GM12891 (cell line): ENCODE results near the gene ST7.
"Not testable (repeated sequence)": the region's sequence is repeated elsewhere in the genome, so short reads cannot be mapped to it uniquely, and the experiment has no call there.

Source experiments
- DNase-seq: peaks from one replicate; pipeline ENCODE4 v3.0.0; 2011; ENCODE audit warnings: low spot score; ENCODE audit not compliant: insufficient read length
- FAIRE-seq: peaks from 2 replicates; lab custom pipeline; 2011; peaks lifted over from hg19 to GRCh38; lab: Jason Lieb, UNC
- PAX5 ChIP-seq: IDR thresholded peaks from 2 replicates; pipeline ENCODE4 v1.6.1; 2011; ENCODE audit warnings: low read length, moderate library complexity, mild to moderate bottlenecking; ENCODE audit not compliant: insufficient read depth, severe bottlenecking
- POLR2A ChIP-seq: IDR thresholded peaks from 2 replicates; pipeline ENCODE4 v1.6.1; 2011; ENCODE audit warnings: low read depth, low read length, control low read depth
- POLR2AphosphoS5 ChIP-seq: IDR thresholded peaks from 2 replicates; pipeline ENCODE4 v1.6.1; 2011; ENCODE audit warnings: low read depth, low read length, control low read depth
- POU2F2 ChIP-seq: IDR thresholded peaks from 2 replicates; pipeline ENCODE4 v1.6.1; 2011; ENCODE audit warnings: low read depth, mild to moderate bottlenecking, control low read depth, low read length, moderate library complexity
- SPI1 ChIP-seq: IDR thresholded peaks from 2 replicates; pipeline ENCODE4 v1.6.1; 2011; ENCODE audit warnings: low read depth, low read length, control low read depth
- TAF1 ChIP-seq: IDR thresholded peaks from 2 replicates; pipeline ENCODE4 v1.6.1; 2011; ENCODE audit warnings: low read depth, low read length, control low read depth

Gene ST7

DNA sequence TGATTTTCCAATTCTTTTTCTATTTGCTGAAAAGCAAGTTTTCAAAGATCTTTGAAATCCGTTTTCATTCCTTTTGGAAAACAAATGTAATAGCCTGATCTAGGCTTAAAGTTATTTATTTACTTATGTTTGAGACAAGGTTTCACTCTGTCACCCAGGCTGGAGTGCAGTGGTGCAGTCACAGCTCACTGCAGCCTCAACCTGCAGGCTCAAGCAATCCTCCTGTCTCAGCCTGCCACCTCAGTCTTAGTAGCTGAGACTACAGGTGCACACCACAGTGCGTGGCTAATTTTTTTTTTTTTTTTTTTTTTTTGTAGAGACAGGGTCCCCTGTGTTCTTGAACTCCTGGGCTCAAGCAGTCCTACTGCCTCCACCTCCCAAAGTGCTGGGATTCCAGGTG is 4.6 kb downstream of the ST7 start:
- DNase-seq (no peak), FAIRE-seq (peak; percentile 74)
- TF ChIP-seq SPI1 (no peak), PAX5 (no peak), POU2F2 (no peak), POLR2AphosphoS5 (no peak), TAF1 (no peak), POLR2A (no peak)

DNA sequence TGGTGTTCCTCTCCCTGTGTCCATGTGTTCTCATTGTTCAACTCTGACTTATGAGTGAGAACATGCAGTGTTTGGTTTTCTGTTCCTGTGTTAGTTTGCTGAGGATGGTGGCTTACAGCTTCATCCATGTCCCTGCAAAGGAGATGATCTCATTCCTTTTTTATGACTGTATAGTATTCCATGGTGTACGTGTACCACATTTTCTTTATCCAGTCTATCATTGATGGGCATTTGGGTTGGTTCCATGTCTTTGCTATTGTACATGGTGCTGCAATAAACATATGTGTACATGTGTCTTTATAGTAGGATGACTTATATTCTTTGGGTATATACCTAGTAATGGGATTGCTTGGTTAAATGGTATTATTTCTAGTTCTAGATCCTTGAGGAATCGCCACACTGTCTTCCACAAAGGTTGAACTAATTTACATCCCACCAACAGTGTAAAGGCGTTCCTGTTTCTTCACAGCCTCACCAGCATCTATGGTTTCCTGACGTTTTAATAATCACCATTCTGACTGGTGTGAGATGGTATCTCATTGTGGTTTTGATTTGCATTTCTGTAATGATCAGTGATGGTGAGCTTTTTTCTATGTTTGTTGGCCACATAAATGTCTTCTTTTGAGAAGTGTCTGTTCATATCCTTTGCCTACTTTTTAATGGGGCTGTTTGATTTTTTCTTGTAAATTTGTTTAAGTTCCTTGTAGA is 8.8 kb downstream of the ST7 start:
- FAIRE-seq, DNase-seq: not testable (repeated sequence)

DNA sequence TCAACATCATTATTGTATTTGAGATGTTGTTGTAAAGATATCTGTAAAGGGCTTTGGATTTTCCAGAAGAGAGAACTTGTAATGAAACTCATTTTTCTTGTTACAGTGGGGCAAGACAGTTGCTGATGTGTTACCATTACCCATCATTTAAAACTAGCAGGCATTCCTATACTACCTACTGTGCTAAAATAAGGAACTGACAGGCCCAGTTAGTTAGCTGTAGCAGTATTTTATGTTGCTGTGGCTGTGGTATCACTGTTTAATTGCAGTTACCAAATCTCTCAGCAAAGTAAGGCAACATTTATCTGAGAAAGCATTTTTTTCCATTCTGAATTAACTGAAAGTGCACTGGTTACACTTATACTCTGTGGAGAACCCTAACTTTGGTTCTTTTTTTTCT is 9.9 kb downstream of the ST7 start:
- TF ChIP-seq POLR2AphosphoS5 (no peak), SPI1 (peak; percentile 63)
- no peak for FAIRE-seq
- DNase-seq: no peak

DNA sequence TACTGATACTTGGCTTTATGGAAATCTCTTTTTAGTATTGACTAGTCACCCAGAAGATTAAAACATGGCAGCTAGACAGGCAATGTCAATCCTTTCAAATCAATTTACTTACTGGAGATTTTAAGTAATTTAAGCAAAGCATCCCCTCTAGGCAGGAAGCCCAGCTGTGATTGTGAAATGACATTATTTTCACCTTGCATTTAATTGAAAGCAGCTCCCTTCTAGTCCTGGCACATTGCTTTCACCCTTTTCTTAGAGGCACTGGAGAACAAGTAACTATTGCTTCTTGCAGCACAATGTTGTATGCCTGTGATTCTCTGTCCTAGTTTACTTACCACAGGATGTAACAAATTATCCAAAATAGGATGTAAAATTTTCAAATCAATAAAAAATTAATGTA is 13.3 kb downstream of the ST7 start:
- TF ChIP-seq POLR2AphosphoS5: no peak
- TF ChIP-seq TAF1: no peak
- no peak for TF ChIP-seq POU2F2
- TF ChIP-seq SPI1: no peak
- no peak for TF ChIP-seq POLR2A
- TF ChIP-seq PAX5: no peak
- FAIRE-seq (no peak), DNase-seq (no peak)

DNA sequence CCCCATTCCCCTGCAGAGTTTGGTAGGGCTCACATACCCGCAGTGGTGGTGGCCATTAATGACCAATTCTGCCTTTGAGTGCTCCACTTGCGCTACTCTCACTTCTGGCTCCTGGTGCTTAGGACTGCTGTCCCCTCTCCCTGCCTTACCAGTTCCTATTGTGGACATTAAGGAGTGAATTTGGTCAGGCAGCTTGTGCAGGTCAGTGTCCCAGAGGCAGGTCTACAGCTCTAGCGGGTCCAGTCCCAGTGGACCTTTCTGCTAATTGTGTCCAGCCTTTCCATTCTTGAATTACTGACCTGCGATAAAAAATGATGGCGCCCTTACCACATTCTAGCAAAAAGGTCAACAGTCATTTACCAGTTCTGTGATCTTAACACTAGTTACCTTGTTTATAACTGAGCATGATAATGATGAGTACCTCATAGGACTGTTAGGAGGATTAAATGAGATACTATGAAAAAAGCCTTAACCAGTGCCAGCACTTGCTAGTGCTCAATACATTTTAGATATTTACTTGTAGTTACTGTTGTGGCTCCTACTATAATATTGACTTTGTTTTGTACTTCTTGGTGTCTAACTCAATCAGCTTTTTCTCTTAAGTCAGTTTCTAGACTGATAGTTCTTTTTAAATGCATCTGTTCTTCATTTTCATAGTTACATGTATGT is 14.1 kb downstream of the ST7 start:
- FAIRE-seq: no peak
- no peak for TF ChIP-seq POLR2A
- no peak for TF ChIP-seq TAF1
- no peak for TF ChIP-seq POLR2AphosphoS5
- no peak for TF ChIP-seq PAX5
- TF ChIP-seq POU2F2: no peak
- TF ChIP-seq SPI1: no peak

DNA sequence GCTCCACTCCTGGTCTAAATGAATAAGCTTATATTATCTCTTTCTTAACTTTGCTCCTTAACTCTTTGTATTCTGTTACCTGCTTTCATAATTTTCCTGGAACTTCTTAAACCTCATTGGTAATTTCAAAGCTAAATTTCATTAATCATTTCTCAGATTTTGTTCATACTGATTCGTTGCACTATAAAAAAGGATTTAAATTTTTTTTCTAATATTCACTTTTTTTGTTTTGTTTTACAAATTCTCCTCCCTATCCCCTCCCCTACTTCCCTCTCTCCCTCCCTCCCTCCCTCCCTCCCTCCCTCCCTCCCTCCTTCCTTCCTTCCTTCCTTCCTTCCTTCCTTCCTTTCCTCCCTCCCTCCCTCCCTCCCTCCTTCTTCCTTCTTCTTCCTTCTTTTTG is 14.7 kb downstream of the ST7 start:
- DNase-seq (no peak), FAIRE-seq (no peak)
- no peak for TF ChIP-seq PAX5
- TF ChIP-seq POLR2AphosphoS5: no peak
- no peak for TF ChIP-seq POLR2A
- no peak for TF ChIP-seq TAF1
- no peak for TF ChIP-seq SPI1
- TF ChIP-seq POU2F2: no peak

More for the DNA sequence above, 14.1 kb downstream of the ST7 start:
- DNase-seq: no peak

DNA sequence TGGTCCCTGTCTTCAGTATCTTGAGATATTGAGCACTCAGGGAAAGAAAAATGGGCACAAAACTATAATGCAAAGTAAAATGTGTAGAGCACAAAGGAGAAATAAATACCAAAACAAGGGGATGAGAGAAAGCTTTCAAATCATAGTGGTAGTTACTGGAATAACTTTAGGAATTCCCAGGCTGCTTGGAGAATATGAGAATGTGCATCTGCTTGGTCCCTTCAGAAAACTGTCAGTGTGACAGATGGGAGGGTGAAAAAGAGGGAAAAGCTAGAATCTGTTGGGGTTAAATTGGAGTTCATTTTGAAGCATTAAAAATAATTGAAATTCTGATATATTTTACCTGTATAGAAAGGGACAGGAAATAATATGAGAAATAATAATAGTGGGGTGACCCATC is 15.3 kb downstream of the ST7 start:
- FAIRE-seq: no peak
- TF ChIP-seq PAX5: no peak
- TF ChIP-seq POU2F2: no peak
- TF ChIP-seq POLR2A: no peak
- no peak for TF ChIP-seq SPI1
- no peak for TF ChIP-seq POLR2AphosphoS5
- no peak for TF ChIP-seq TAF1
- DNase-seq: no peak

DNA sequence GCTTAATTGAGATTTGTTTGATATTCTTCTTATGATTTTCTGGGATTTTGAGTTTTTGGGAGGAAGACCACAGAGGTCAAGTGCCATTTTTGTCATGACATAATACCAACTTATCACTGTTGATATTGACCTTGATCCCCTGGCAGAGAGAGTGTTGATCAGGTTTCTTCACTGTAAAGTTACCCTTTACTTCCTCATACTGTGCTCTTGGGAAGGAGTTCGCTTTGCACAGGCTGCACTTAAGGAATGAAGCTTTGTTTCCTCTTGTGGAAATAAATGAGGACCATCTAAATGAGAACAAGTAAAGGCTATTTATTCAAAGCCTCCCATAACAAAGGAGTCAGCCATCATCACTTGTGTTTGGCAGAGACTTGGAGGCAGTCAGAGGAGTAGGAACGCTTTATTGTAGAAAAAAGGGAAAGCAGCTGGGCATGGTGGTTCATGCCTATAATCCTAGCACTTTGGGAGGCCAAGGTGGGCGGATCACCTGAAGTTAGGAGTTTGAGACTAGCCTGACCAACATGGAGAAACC is 16.1 kb downstream of the ST7 start:
- no peak for FAIRE-seq
- DNase-seq: no peak

DNA sequence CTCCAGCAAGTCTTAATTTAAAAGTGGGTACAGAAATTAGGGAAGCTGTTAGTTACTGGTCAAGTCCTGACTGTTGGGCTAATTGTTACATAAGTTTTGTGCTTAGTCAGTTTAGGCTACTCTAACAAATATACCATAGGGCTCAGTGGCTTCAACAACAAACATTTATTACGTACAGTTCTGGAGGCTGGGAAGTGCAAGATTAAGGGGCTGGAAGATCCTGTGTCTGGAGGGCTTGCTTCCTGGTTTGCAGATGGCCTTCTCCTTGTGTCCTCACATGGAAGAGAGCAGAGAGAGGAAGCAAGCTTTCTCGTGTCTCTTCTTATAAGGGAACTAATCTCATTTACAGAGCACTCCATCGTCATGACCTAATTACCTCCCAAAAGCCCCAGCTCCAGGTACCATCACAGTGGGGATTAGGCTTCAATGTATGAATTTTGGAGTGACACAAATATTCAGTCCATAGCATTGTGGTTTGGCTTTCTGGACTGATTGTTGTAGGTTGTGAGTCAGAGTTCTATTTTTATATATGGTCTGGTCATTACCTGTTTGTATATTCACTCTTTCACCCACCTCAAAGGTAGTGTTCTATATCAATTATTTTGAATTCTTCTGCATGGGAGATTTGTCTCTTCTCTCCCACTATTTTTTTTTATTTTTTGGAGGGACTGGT is 17.1 kb downstream of the ST7 start:
- FAIRE-seq (peak; percentile 31), DNase-seq (no peak)
- TF ChIP-seq POU2F2 (peak; percentile 30; the same call in 1 of the 2 replicates), POLR2AphosphoS5 (no peak), SPI1 (peak; percentile 24; the same call in 1 of the 2 replicates)

More for the DNA sequence above, 16.1 kb downstream of the ST7 start:
- TF ChIP-seq PAX5: no peak
- TF ChIP-seq POU2F2: no peak
- TF ChIP-seq TAF1: no peak
- TF ChIP-seq POLR2A: no peak
- TF ChIP-seq POLR2AphosphoS5: no peak
- no peak for TF ChIP-seq SPI1

DNA sequence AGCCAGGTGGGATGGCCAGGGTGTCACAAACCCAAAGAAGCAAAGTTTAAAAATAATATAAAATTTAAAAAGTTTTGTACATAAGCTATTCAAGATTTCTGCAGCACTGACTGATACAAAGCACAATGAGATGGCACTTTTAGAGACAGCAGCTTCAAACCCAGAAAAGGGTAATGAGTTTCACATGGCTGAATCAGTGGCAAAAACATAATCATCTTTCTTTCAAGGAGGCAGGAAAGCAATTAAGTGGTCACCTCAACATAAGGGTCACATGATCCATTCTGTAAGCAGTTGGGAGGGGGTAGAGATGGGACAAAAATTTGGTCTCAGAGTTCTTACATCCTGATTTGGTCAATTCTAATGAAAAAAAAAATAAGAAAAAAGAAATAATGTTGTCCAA is 17.9 kb downstream of the ST7 start:
- not testable (repeated sequence) for DNase-seq, FAIRE-seq
